GM19455 (cell line): ENCODE measurements around the gene KCNE2.
A peak's percentile ranks its signal among the peaks of the same experiment; 100 is the strongest.
"Not testable (repeated sequence)": the region's sequence is repeated elsewhere in the genome, so short reads cannot be mapped to it uniquely, and the experiment has no call there.

Experiments
- ATAC-seq: cut with Tn5 transposase; IDR thresholded peaks from one replicate; pipeline ENCODE4 v1.9.1; 2021; ENCODE audit not compliant: unreplicated experiment

KCNE2 gene

GRCh38 chr21:34352556-34352955, 11.2 kb upstream of the KCNE2 start:
- ATAC-seq: no peak

- ATAC-seq: no peak
These were observed 10.6 kb upstream of the KCNE2 start for GRCh38 chr21:34353182-34353581.

- ATAC-seq: no peak
These were observed 9.0 kb upstream of the KCNE2 start for GRCh38 chr21:34354836-34355235.

GRCh38 chr21:34355570-34355969, 8.2 kb upstream of the KCNE2 start:
- no peak for ATAC-seq

- ATAC-seq: no peak
These were observed 5.9 kb upstream of the KCNE2 start for GRCh38 chr21:34357889-34358288.

- no peak for ATAC-seq
These were observed 4.9 kb upstream of the KCNE2 start for GRCh38 chr21:34358866-34359265.

GRCh38 chr21:34360488-34361241, 3.1 kb upstream of the KCNE2 start:
- no peak for ATAC-seq

GRCh38 chr21:34362136-34362444, 1.7 kb upstream of the KCNE2 start:
- ATAC-seq: no peak

GRCh38 chr21:34362670-34363069, 1.1 kb upstream of the KCNE2 start:
- no peak for ATAC-seq

GRCh38 chr21:34364921-34365320, 1.1 kb downstream of the KCNE2 start:
- ATAC-seq: no peak

- no peak for ATAC-seq
These were observed 2.0 kb downstream of the KCNE2 start for GRCh38 chr21:34365809-34366208.

- no peak for ATAC-seq
These were observed 3.6 kb downstream of the KCNE2 start for GRCh38 chr21:34367320-34367935.

GRCh38 chr21:34369741-34370140, 5.9 kb downstream of the KCNE2 start:
- ATAC-seq: no peak

GRCh38 chr21:34372321-34372720, 8.5 kb downstream of the KCNE2 start:
- no peak for ATAC-seq

GRCh38 chr21:34374462-34374861, 10.7 kb downstream of the KCNE2 start:
- not testable (repeated sequence) for ATAC-seq

- ATAC-seq: peak; percentile 93
These were observed 11.3 kb downstream of the KCNE2 start, which contains the start of gene SMIM11 for GRCh38 chr21:34374940-34375618. Gene SMIM11 (plus strand): TSS chr21:34375507. CDS start chr21:34379505, 3,998 bp downstream.

GRCh38 chr21:34375619-34375972, 11.8 kb downstream of the KCNE2 start:
- ATAC-seq: peak; percentile 63

- not testable (repeated sequence) for ATAC-seq
These were observed 19.3 kb downstream of the KCNE2 start for GRCh38 chr21:34383138-34383537.

- ATAC-seq: peak; percentile 91
These were observed 20.1 kb downstream of the KCNE2 start for GRCh38 chr21:34383724-34384415.

GRCh38 chr21:34400522-34400921, 36.7 kb downstream of the KCNE2 start:
- not testable (repeated sequence) for ATAC-seq

GRCh38 chr21:34404742-34405141, 40.9 kb downstream of the KCNE2 start:
- ATAC-seq: not testable (repeated sequence)

- not testable (repeated sequence) for ATAC-seq
These were observed 41.9 kb downstream of the KCNE2 start for GRCh38 chr21:34405686-34406085.
